Spleen (tissue), 7 donors: ENCODE data around the gene TOP2B.

ENCODE experiments used
- CTCF ChIP-seq, 11 experiments: fragments of 200-600 bp in 7 of 11; fragments of 450-650 bp in 4 of 11; sonication (generic) in 4 of 11; IDR thresholded peaks in 8 of 11; conservative IDR thresholded peaks in 3 of 11; 1 replicate in 7 of 11; 2 replicates in 4 of 11; pipeline versions ENCODE4 v1.4.0 to v1.8.0; 2016 to 2021; ENCODE audit warnings: antibody characterized with exemption in 11 of 11, inconsistent platforms in 4 of 11, mild to moderate bottlenecking in 1 of 11
- POLR2A ChIP-seq, 3 donors: fragments of 450-650 bp; IDR thresholded peaks; one replicate each; pipeline ENCODE4 v1.5.1; 2017; ENCODE audit warnings: antibody characterized with exemption in 3 of 3, mild to moderate bottlenecking in 1 of 3
- POLR2AphosphoS5 ChIP-seq, 3 donors: sonication (generic); formaldehyde crosslinking; IDR thresholded peaks; one replicate each; pipeline ENCODE4 v1.5.1; 2017; ENCODE audit warnings: antibody characterized with exemption in 3 of 3
- donor health status: DM: no; HTN: no; CAD: no; lungs with moderate emphysema.
- donor health status: DM: no; HTN: no; CAD: no.
- donor health status: DM: no; HTN: no; CAD: no.

GRCh38 chr3:25692341-25692740 lies 27.6 kb upstream of the TOP2B start:
- TF ChIP-seq CTCF (IDR thresholded peaks at IDR 0.05 in 8 of 11, conservative IDR thresholded peaks at IDR 0.05 in 3 of 11), result no peak
- no peak for TF ChIP-seq POLR2A (IDR thresholded peaks at IDR 0.05)
- TF ChIP-seq POLR2AphosphoS5 (IDR thresholded peaks at IDR 0.05), result no peak
